LHCN-M2 (cell line): ENCODE data around the gene CEMP1. TPM values are rescaled to one million over a fixed set of nuclear protein-coding genes. Genes with fewer than 3 reads are reported as not detected.
A peak's percentile ranks its signal among the peaks of the same experiment; 100 is the strongest.

ENCODE experiments used
- DNase-seq: peaks from one replicate; pipeline ENCODE4 v3.0.0-alpha.2; 2012; ENCODE audit warnings: low read depth
- total RNA-seq: library from RNA; depleted of rRNA; stranded (reverse); fragments of >200 nt; gene quantifications from 2 replicates; pipeline ENCODE4 v1.2.3, GENCODE V29; 2014

Gene CEMP1
- total RNA-seq, 1 experiment from 2014 or later: not detected

- DNase-seq: no peak
These were observed 10.2 kb downstream of the CEMP1 start for GRCh38 chr16:2520784-2521531.

- peak; percentile 83 for DNase-seq
These were observed 11.0 kb downstream of the CEMP1 start, which contains the start of gene AMDHD2 for GRCh38 chr16:2520097-2520783. TSS of gene AMDHD2 (plus strand) at chr16:2520371. CDS start at chr16:2520459, 88 bp downstream.

- DNase-seq: no peak
These were observed 11.5 kb downstream of the CEMP1 start for GRCh38 chr16:2519711-2520080.

- DNase-seq: no peak
These were observed 12.1 kb downstream of the CEMP1 start for GRCh38 chr16:2518823-2519710.

- no peak for DNase-seq
These were observed 13.1 kb downstream of the CEMP1 start for GRCh38 chr16:2517954-2518605.

- no peak for DNase-seq
These were observed 14.6 kb downstream of the CEMP1 start for GRCh38 chr16:2516391-2517240.

- DNase-seq: no peak
These were observed 15.9 kb downstream of the CEMP1 start for GRCh38 chr16:2515180-2515851.

GRCh38 chr16:2514333-2515179 is 16.7 kb downstream of the CEMP1 start:
- DNase-seq: no peak

GRCh38 chr16:2513405-2514332 is 17.5 kb downstream of the CEMP1 start, which contains the start of gene ATP6V0C:
TSS of gene ATP6V0C (plus strand) at chr16:2513952. CDS start at chr16:2514104, 152 bp downstream.
- DNase-seq: peak; percentile 76

GRCh38 chr16:2512735-2513404 is 18.3 kb downstream of the CEMP1 start:
- DNase-seq: no peak

- no peak for DNase-seq
These were observed 19.0 kb downstream of the CEMP1 start for GRCh38 chr16:2511996-2512734.

- peak; percentile 37 for DNase-seq
These were observed 19.9 kb downstream of the CEMP1 start for GRCh38 chr16:2511128-2511800.

GRCh38 chr16:2508722-2509400 is 22.3 kb downstream of the CEMP1 start:
- DNase-seq: no peak

- no peak for DNase-seq
These were observed 23.5 kb downstream of the CEMP1 start for GRCh38 chr16:2507665-2508064.

- no peak for DNase-seq
These were observed 24.1 kb downstream of the CEMP1 start for GRCh38 chr16:2507052-2507659.
